Fibroblast of villous mesenchyme (primary cell): ENCODE data around the gene RAD50. TPM values are rescaled to one million over a fixed set of nuclear protein-coding genes. Genes with fewer than 3 reads are reported as not detected.

ENCODE experiments used
- DNase-seq: peaks from one replicate; pipeline ENCODE4 v3.0.0-alpha.2; 2010; ENCODE audit warnings: low read depth
- H3K4me3 ChIP-seq: 2 replicates; pipeline ENCODE4 v1.5.1; 2011; ENCODE audit warnings: low read depth, mild to moderate bottlenecking, low read length
- total RNA-seq: library from RNA; depleted of rRNA; stranded (reverse); fragments of >200 nt; gene quantifications from 2 replicates; pipeline ENCODE4 v1.2.3, GENCODE V29; 2012
- TF ChIP-seq, protein P1 (sequence below): IDR thresholded peaks from 2 replicates; pipeline ENCODE4 v1.5.1; 2012; ENCODE audit warnings: low read depth, mild to moderate bottlenecking, low read length; ENCODE audit not compliant: insufficient read depth

The RAD50 gene
- total RNA-seq, 1 donor: 46.6 TPM

DNA sequence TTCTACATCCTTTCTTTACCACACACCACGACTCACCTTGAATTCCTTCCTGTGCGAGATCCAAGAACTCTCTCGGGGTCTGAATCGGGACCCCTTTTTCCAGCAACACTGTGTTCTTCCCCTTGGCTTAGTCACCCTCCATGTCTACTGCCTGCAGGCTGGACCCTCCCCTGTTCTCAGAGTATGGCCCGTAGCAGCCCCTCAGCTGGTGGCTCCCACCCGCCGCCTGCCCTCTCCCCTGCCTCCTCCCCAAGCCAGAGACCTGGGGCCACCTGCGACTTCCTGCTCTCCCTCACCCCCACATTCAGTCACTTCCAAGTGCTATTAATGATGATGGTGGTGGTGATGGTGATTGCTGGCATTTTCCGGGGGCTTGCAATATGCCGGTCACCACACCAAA is 110.5 kb downstream of the RAD50 start:
- no peak for DNase-seq
- TF ChIP-seq, protein P1, sequence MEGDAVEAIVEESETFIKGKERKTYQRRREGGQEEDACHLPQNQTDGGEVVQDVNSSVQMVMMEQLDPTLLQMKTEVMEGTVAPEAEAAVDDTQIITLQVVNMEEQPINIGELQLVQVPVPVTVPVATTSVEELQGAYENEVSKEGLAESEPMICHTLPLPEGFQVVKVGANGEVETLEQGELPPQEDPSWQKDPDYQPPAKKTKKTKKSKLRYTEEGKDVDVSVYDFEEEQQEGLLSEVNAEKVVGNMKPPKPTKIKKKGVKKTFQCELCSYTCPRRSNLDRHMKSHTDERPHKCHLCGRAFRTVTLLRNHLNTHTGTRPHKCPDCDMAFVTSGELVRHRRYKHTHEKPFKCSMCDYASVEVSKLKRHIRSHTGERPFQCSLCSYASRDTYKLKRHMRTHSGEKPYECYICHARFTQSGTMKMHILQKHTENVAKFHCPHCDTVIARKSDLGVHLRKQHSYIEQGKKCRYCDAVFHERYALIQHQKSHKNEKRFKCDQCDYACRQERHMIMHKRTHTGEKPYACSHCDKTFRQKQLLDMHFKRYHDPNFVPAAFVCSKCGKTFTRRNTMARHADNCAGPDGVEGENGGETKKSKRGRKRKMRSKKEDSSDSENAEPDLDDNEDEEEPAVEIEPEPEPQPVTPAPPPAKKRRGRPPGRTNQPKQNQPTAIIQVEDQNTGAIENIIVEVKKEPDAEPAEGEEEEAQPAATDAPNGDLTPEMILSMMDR: no peak
- H3K4me3 ChIP-seq: no peak overlapping the region

DNA sequence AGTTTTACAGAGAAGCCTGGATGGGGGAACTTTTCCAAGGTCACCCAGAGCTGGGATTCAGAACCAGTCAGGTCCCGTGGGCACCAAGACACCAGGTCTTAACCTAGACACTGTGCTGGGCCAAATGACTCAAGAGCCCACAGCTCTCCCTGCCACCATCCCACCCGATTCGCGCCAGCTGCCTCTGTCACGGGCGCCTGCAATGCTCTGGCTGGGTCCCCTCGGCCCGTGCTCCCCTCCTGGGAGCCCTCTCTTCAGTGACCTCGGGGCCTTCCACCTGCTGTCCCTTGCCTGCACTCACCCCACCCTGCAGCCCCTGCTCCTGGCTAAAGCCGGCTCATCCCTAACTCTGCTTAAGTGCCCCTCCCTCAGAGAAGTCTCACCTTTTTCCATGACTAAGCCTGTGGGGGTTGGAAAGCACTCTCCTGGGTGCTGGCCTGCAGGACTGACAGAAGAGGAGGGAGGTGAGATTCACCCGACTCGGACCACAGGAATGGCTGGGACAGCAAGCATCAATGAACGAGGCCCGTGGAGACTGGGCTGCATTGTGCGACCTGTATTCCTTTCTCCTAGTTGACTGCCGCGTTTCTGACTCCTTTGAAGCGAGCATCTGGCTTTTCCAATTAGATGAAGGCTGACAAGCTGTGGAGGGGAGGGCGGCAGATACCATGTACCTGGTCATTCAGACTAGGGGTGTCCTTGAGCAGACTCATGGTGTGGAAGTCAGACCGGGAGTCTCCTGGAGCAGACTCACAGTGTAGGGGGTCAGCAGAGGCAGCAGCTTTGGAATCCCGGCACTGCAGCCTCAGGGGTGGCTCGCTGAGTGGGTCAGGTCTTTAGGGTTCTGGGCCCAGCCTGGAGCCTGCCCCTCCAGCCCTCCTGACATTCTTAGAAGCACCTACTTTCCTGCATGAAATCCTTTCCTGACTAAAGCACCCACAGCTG is 111.3 kb downstream of the RAD50 start:
- H3K4me3 ChIP-seq: no peak overlapping the region
- no peak for DNase-seq

DNA sequence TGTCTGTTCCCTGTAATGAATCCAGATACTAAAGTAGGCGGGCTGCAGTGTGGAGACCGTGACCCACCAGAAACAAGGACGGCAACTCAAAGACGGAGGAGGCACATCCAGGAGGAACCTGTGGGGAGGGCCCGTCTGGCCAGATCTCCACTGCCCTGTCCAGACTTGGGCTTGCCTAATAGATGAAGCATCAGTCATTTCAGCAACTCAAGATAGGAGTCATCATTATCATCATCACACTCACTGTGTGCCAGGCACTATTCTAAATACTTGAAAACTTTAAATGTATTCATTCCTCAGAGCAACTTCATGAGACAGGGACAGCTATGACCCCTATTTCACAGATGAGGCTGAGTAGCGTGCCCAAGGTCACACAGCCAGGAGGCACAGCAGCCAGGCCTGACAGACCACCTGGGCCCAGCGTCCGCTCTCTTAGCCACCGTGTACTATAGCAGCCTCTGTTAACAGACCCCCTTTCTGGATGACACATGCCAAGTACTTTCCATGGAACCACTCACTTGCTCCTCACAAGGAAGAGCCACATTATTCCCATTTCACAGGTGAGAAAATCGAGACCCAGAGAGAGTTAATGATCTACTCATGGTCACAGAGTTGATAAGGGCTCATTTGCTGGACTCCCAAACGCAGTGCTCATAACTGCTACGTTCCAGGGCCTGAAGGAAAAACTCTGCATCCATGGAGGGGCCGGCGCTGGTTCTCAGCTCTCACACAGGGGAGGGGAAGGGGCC is 112.1 kb downstream of the RAD50 start:
- TF ChIP-seq, protein P1: no peak
- DNase-seq: no peak
- no peak overlapping the region for H3K4me3 ChIP-seq

More for the DNA sequence above, 111.3 kb downstream of the RAD50 start:
- TF ChIP-seq, protein P1: no peak

DNA sequence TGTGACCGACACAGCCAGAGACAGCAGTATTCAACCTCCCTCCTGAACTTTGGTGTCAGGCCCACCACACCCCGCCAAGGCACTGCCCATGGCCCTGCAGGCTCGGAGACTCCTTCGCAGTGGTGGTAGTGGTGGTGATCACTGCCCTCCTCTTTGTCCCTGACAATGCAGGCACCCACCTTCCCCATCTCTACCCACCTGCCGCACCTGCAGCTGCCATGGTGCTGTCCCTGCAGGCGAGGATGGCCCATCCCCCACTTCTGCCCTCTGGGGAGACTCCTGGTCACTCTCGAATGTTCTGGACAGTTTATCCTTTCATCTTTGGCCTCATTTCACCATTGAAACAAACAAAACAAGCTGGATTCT is 112.7 kb downstream of the RAD50 start:
- TF ChIP-seq, protein P1: no peak
- DNase-seq: no peak
- H3K4me3 ChIP-seq: no peak overlapping the region

DNA sequence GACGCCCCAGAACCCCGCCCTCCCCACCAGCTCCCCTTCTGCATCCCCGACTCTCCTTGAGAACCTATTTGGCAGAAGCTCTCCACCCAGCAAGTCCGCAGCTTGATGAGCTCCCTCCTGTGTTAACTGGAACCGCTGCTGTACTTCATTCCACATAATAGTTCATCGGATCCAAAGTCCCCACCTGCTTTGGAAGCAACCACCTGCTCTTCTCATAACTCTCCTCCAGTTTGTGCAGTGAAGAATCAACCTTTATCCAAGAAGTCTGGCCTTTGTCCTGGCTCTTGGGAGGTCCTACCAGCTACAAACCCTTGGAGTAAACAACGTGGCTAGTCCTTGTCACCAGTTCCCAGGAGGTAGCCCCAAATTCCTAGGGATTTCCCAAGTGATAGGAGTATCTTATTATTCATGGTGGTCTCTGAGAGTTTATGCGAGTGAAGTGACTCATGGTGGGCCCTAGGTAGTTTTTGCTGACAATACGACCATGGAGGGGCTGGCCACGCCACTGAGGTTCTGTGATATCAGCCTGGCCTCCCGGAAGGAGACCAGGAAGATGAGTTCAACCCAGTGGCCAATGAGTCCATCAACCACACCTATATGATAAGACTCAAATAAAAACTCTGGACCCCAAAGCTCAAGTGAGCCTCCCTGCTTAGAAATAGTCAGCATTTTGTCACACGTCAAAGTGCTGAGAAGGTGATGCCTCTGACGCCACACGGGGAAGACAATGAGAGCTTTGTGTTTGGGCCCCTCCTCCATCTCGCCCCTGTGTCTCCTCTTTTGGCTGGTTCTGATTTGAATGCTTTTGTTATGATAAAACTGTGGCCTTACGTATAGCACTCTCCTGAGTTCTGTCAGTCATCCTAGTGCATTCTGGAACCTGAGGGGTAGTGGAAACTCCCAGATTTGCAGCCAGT is 113.4 kb downstream of the RAD50 start:
- TF ChIP-seq, protein P1: no peak
- DNase-seq: no peak
- H3K4me3 ChIP-seq: no peak overlapping the region

DNA sequence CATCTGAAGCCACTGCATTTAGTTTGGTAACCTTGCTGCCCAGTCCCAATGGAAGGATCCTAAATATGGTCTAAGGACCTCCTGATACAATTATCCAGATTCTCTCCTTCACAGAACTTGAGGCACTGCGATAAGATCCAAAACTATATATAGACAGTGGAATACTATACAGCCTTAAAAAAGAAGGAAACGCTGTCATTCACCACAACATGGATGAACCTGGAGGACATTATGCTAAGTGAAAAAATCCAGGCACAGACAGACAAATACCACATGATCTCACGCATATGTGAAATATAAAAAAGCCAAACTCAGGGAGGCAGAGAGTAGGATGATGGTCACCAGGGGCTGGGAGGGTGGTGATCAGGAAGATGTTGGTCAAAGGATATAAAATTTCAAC is 114.2 kb downstream of the RAD50 start:
- TF ChIP-seq, protein P1: no peak
- H3K4me3 ChIP-seq: no peak overlapping the region
- DNase-seq: no peak
